ENCODE measurements around the gene CARMIL1. TPM values are rescaled to one million over a fixed set of nuclear protein-coding genes. Genes with fewer than 3 reads are reported as not detected.

The CARMIL1 gene
- total RNA-seq, 4 donors from 2014 or later, result 11.8 to 23.2 (median 17.1) TPM

GRCh38 chr6:25312703-25313102 lies 33.5 kb downstream of the CARMIL1 start:
- TF ChIP-seq POLR2A (IDR thresholded peaks at IDR 0.05) (no peak), CTCF (IDR thresholded peaks at IDR 0.05) (peak in 1 of 4 experiments; percentile 13)
- H3K36me3 ChIP-seq, result no peaks in the 10 kb centered on the region
- H3K27ac ChIP-seq, result peak overlapping the region; percentile 54 to 72
- H3K9me3 ChIP-seq, result no peaks in the 10 kb centered on the region
- intact Hi-C loops (cut with DNase I; ENCODE audit: low total_unique reads), result no loop called here
- peaks cover 0 to 9% of the 10 kb centered on the region in 2 donors for H3K4me1 ChIP-seq
- H3K4me3 ChIP-seq, result no peak overlapping the region
- no peaks in the 10 kb centered on the region for H3K27me3 ChIP-seq
- no peak for DNase-seq

- Histone ChIP-seq H3K36me3 (no peaks in the 10 kb centered on the region), H3K27me3 (no peaks in the 10 kb centered on the region), H3K4me1 (peaks cover 0 to 9% of the 10 kb centered on the region in 2 donors), H3K27ac (no peak overlapping the region), H3K9me3 (no peaks in the 10 kb centered on the region), H3K4me3 (no peak overlapping the region)
- TF ChIP-seq CTCF (IDR thresholded peaks at IDR 0.05) (no peak), POLR2A (IDR thresholded peaks at IDR 0.05) (no peak)
- DNase-seq, result no peak
- intact Hi-C loops (cut with DNase I; ENCODE audit: low total_unique reads), result no loop called here
Observed at GRCh38 chr6:25314509-25315175, 35.5 kb downstream of the CARMIL1 start.

GRCh38 chr6:25315194-25316177 lies 36.3 kb downstream of the CARMIL1 start:
- H3K4me1 ChIP-seq, result peaks cover 0 to 9% of the 10 kb centered on the region in 2 donors
- no peak overlapping the region for H3K27ac ChIP-seq
- no peak overlapping the region for H3K4me3 ChIP-seq
- intact Hi-C loops (cut with DNase I; ENCODE audit: low total_unique reads), result no loop called here
- no peak for TF ChIP-seq CTCF (IDR thresholded peaks at IDR 0.05)
- no peak for TF ChIP-seq POLR2A (IDR thresholded peaks at IDR 0.05)
- H3K36me3 ChIP-seq, result no peaks in the 10 kb centered on the region
- no peak for DNase-seq
- no peaks in the 10 kb centered on the region for H3K9me3 ChIP-seq
- no peaks in the 10 kb centered on the region for H3K27me3 ChIP-seq

GRCh38 chr6:25316626-25317025 lies 37.5 kb downstream of the CARMIL1 start:
- no peak overlapping the region for H3K27ac ChIP-seq
- H3K27me3 ChIP-seq, result no peaks in the 10 kb centered on the region
- H3K36me3 ChIP-seq, result no peaks in the 10 kb centered on the region
- DNase-seq, result no peak
- H3K9me3 ChIP-seq, result no peaks in the 10 kb centered on the region
- peaks cover 0 to 6% of the 10 kb centered on the region in 2 donors for H3K4me1 ChIP-seq
- TF ChIP-seq CTCF (IDR thresholded peaks at IDR 0.05) (no peak), POLR2A (IDR thresholded peaks at IDR 0.05) (no peak)
- no peak overlapping the region for H3K4me3 ChIP-seq
- intact Hi-C loops (cut with DNase I; ENCODE audit: low total_unique reads), result no loop called here

GRCh38 chr6:25318589-25318988 lies 39.4 kb downstream of the CARMIL1 start:
- DNase-seq, result no peak
- H3K27ac ChIP-seq, result no peak overlapping the region
- TF ChIP-seq CTCF (IDR thresholded peaks at IDR 0.05), result no peak
- no peak for TF ChIP-seq POLR2A (IDR thresholded peaks at IDR 0.05)
- no peaks in the 10 kb centered on the region for H3K36me3 ChIP-seq
- H3K9me3 ChIP-seq, result no peaks in the 10 kb centered on the region
- H3K4me3 ChIP-seq, result no peak overlapping the region
- no peaks in the 10 kb centered on the region for H3K27me3 ChIP-seq
- intact Hi-C loops (cut with DNase I; ENCODE audit: low total_unique reads), result no loop called here
- H3K4me1 ChIP-seq, result no peaks in the 10 kb centered on the region
